Measurements from ENCODE around the gene PHLDA1. TPM values are rescaled to one million over a fixed set of nuclear protein-coding genes. Genes with fewer than 3 reads are reported as not detected.

The PHLDA1 gene
- total and polyA plus RNA-seq, 4 donors, result 27.0 to 61.5 (median 49.0) TPM

- DNase-seq (ENCODE audit: low read depth in 4 of 6, low spot score in 6 of 6), result peak in 2 of 6 donors; percentile 68 to 77
- Histone ChIP-seq H3K4me1 (ENCODE audit: control insufficient read depth, insufficient read depth, low read length) (peaks cover 14% of the 10 kb centered on the region), H3K36me3 (ENCODE audit: control insufficient read depth, insufficient read depth, low read length) (no peaks in the 10 kb centered on the region), H3K4me3 (ENCODE audit: low read depth, low read length) (peak overlapping the region; percentile 96), H3K27me3 (ENCODE audit: control insufficient read depth, insufficient read depth, low read length) (no peaks in the 10 kb centered on the region), H3K9me3 (ENCODE audit: control insufficient read depth, insufficient read depth, low read length) (no peaks in the 10 kb centered on the region), H3K27ac (ENCODE audit: low read depth, low read length) (peak overlapping the region; percentile 99)
- 0% methylated on average over 38 of the region's 40 CpGs for WGBS (ENCODE audit: insufficient coverage)
These were observed 1.1 kb downstream of the PHLDA1 start for GRCh38 chr12:76030341-76031080.

- Histone ChIP-seq H3K9me3 (ENCODE audit: control insufficient read depth, insufficient read depth, low read length) (no peaks in the 10 kb centered on the region), H3K27ac (ENCODE audit: low read depth, low read length) (peak overlapping the region; percentile 99), H3K4me3 (ENCODE audit: low read depth, low read length) (peak overlapping the region; percentile 96), H3K27me3 (ENCODE audit: control insufficient read depth, insufficient read depth, low read length) (no peaks in the 10 kb centered on the region), H3K36me3 (ENCODE audit: control insufficient read depth, insufficient read depth, low read length) (no peaks in the 10 kb centered on the region), H3K4me1 (ENCODE audit: control insufficient read depth, insufficient read depth, low read length) (peaks cover 14% of the 10 kb centered on the region)
- WGBS (ENCODE audit: insufficient coverage), result 0% methylated on average over 20 of the region's 22 CpGs
- peak in 1 of 6 donors; percentile 63 for DNase-seq (ENCODE audit: low read depth in 4 of 6, low spot score in 6 of 6)
These were observed 1.6 kb downstream of the PHLDA1 start for GRCh38 chr12:76029982-76030340.

- peak overlapping the region; percentile 96 for H3K4me3 ChIP-seq (ENCODE audit: low read depth, low read length)
- H3K27ac ChIP-seq (ENCODE audit: low read depth, low read length), result peak overlapping the region; percentile 99
- no peaks in the 10 kb centered on the region for H3K27me3 ChIP-seq (ENCODE audit: control insufficient read depth, insufficient read depth, low read length)
- WGBS (ENCODE audit: insufficient coverage), result 47% methylated on average over 2 of the region's 3 CpGs
- DNase-seq (ENCODE audit: low read depth in 4 of 6, low spot score in 6 of 6), result peak in 2 of 6 donors; percentile 48 to 61
- peaks cover 14% of the 10 kb centered on the region for H3K4me1 ChIP-seq (ENCODE audit: control insufficient read depth, insufficient read depth, low read length)
- H3K9me3 ChIP-seq (ENCODE audit: control insufficient read depth, insufficient read depth, low read length), result no peaks in the 10 kb centered on the region
- no peaks in the 10 kb centered on the region for H3K36me3 ChIP-seq (ENCODE audit: control insufficient read depth, insufficient read depth, low read length)
These were observed 2.9 kb downstream of the PHLDA1 start for GRCh38 chr12:76028571-76029277.

GRCh38 chr12:76026643-76027063, 4.9 kb downstream of the PHLDA1 start:
- Histone ChIP-seq H3K4me1 (ENCODE audit: control insufficient read depth, insufficient read depth, low read length) (peaks cover 4% of the 10 kb centered on the region), H3K9me3 (ENCODE audit: control insufficient read depth, insufficient read depth, low read length) (no peaks in the 10 kb centered on the region), H3K27ac (ENCODE audit: low read depth, low read length) (peak overlapping the region; percentile 61), H3K4me3 (ENCODE audit: low read depth, low read length) (no peak overlapping the region), H3K36me3 (ENCODE audit: control insufficient read depth, insufficient read depth, low read length) (no peaks in the 10 kb centered on the region), H3K27me3 (ENCODE audit: control insufficient read depth, insufficient read depth, low read length) (no peaks in the 10 kb centered on the region)
- no CpG with 5 or more reads among the region's 1 CpG for WGBS (ENCODE audit: insufficient coverage)
- peak in 1 of 6 donors; percentile 34 for DNase-seq (ENCODE audit: low read depth in 4 of 6, low spot score in 6 of 6)

DNA sequence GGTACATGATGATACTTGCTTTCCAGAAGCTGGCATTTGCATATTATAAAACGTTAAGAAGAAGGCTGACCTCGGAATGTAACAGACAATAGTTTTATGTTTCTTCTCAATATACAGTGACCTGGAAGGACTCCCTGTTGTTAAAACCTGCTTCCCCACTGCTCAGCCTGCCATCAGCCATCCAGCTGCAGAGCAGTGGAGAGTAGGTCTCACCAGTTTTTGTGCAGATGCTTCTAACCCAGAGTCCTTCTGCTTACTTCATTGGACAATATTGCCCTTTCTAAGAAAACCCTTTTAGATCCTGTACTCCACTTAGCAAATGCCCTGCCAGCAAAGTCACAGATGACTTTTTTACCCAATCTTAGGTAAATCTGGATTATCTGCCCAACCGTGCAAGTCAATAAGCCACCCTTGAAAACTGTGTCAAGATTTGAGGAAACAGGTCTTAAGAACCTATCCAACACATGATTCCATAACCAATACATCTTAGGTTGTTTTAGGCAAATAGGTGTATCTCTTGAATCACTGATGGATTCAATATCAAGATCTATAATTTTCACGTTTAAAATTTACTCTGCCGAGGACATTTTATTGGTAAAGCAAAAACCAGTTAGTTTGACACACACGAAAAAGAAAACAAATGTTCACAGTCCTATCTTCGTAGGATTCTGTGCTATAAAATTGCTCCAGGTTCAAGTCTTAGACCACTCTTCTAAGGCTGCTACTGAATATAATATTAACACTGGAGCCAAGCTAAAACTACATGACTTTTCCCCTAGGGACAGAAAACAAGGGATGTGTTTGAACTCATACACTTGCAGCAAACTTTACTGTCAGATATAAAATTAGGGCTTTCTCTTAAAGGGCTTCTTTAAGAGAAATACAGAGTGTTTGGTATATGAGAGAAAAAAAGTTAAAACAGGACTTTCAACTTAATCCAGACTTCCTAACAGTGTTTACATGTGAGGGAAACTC, 5.7 kb downstream of the PHLDA1 start:
- no peaks in the 10 kb centered on the region for H3K9me3 ChIP-seq (ENCODE audit: control insufficient read depth, insufficient read depth, low read length)
- H3K4me1 ChIP-seq (ENCODE audit: control insufficient read depth, insufficient read depth, low read length), result peaks cover 4% of the 10 kb centered on the region
- no peaks in the 10 kb centered on the region for H3K36me3 ChIP-seq (ENCODE audit: control insufficient read depth, insufficient read depth, low read length)
- WGBS (ENCODE audit: insufficient coverage), result 80% methylated on average over 2 of the region's 7 CpGs
- H3K27ac ChIP-seq (ENCODE audit: low read depth, low read length), result peak overlapping the region; percentile 59
- no peak overlapping the region for H3K4me3 ChIP-seq (ENCODE audit: low read depth, low read length)
- no peak for DNase-seq (ENCODE audit: low read depth in 4 of 6, low spot score in 6 of 6)
- no peaks in the 10 kb centered on the region for H3K27me3 ChIP-seq (ENCODE audit: control insufficient read depth, insufficient read depth, low read length)

- no peaks in the 10 kb centered on the region for H3K27me3 ChIP-seq (ENCODE audit: control insufficient read depth, insufficient read depth, low read length)
- peaks cover 4% of the 10 kb centered on the region for H3K4me1 ChIP-seq (ENCODE audit: control insufficient read depth, insufficient read depth, low read length)
- WGBS (ENCODE audit: insufficient coverage), result 100% methylated on average over 1 of the region's 3 CpGs
- no peak for DNase-seq (ENCODE audit: low read depth in 4 of 6, low spot score in 6 of 6)
- no peak overlapping the region for H3K27ac ChIP-seq (ENCODE audit: low read depth, low read length)
- no peak overlapping the region for H3K4me3 ChIP-seq (ENCODE audit: low read depth, low read length)
- no peaks in the 10 kb centered on the region for H3K36me3 ChIP-seq (ENCODE audit: control insufficient read depth, insufficient read depth, low read length)
- H3K9me3 ChIP-seq (ENCODE audit: control insufficient read depth, insufficient read depth, low read length), result no peaks in the 10 kb centered on the region
These were observed 6.5 kb downstream of the PHLDA1 start for GRCh38 chr12:76024942-76025600.

DNA sequence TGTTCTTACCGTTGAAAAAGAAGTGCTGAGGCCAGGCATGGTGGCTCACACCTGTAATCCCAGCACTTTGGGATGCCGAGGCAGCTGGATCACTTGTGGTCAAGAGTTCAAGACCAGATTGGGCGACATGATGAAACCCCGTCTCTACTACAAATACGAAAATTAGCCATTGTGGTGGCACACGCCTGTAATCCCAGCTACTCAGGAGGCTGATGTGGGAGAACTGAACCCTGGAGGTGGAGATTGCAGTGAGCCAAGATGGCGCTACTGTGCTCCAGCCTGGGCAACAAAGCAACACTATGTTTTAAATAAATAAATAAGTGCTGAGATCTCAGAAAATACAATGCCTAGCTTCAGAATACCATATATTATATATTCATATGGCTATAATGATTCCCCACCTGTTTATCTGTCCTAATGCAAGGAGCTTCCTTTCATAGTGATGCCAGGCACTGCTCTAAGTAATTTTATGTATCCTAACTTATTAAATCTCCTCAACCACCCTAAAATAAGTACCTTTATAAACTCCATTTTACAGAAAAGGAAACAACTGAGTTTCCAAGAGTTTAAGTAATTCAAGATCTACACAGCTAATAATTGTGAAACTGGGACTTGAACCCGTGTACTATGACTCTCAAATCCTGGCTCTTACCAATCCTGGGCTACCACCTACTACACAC, 7.3 kb downstream of the PHLDA1 start:
- 71% methylated on average over 4 of the region's 8 CpGs for WGBS (ENCODE audit: insufficient coverage)
- H3K27ac ChIP-seq (ENCODE audit: low read depth, low read length), result no peak overlapping the region
- H3K4me3 ChIP-seq (ENCODE audit: low read depth, low read length), result no peak overlapping the region

DNA sequence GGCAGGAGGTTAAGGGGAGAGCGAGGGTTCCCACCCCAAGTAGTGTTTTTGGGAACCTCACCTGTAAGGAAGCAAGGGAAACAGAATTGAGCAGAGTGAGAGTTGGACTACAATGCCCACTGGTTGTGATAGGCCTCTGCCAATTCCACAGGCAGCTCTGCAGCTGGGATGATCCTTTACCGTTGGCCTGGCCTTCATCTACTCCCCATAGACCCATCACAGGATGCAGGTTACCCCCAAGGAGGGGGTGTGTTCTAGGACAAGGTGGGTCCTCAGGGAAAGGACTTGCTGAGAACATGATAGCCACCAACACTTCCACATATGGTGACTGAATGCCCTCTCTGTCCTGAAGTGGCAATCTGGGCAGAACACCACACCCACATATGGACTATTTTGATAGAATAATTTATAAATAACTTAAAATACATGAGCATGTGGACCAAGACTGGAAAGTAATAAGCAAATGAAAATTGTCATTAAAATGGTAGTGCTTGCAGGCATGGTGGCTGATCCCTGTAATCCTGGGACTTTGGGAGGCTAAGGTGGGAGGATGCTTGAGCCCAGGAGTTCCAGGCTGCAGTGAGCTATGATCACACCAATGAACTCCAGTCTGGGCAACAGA, 8.4 kb downstream of the PHLDA1 start:
- Histone ChIP-seq H3K4me1 (ENCODE audit: control insufficient read depth, insufficient read depth, low read length) (peaks cover 4% of the 10 kb centered on the region), H3K4me3 (ENCODE audit: low read depth, low read length) (no peak overlapping the region), H3K27ac (ENCODE audit: low read depth, low read length) (no peak overlapping the region), H3K27me3 (ENCODE audit: control insufficient read depth, insufficient read depth, low read length) (no peaks in the 10 kb centered on the region), H3K9me3 (ENCODE audit: control insufficient read depth, insufficient read depth, low read length) (no peaks in the 10 kb centered on the region), H3K36me3 (ENCODE audit: control insufficient read depth, insufficient read depth, low read length) (no peaks in the 10 kb centered on the region)
- WGBS (ENCODE audit: insufficient coverage), result 100% methylated on average over 1 of the region's 2 CpGs
- no peak for DNase-seq (ENCODE audit: low read depth in 4 of 6, low spot score in 6 of 6)

More for the DNA sequence above, 7.3 kb downstream of the PHLDA1 start:
- H3K4me1 ChIP-seq (ENCODE audit: control insufficient read depth, insufficient read depth, low read length), result peaks cover 4% of the 10 kb centered on the region
- DNase-seq (ENCODE audit: low read depth in 4 of 6, low spot score in 6 of 6), result no peak
- H3K9me3 ChIP-seq (ENCODE audit: control insufficient read depth, insufficient read depth, low read length), result no peaks in the 10 kb centered on the region
- no peaks in the 10 kb centered on the region for H3K36me3 ChIP-seq (ENCODE audit: control insufficient read depth, insufficient read depth, low read length)
- H3K27me3 ChIP-seq (ENCODE audit: control insufficient read depth, insufficient read depth, low read length), result no peaks in the 10 kb centered on the region
